Fibroblast of the aortic adventitia (primary cell): Measurements from ENCODE around the gene TNS3. TPM values are rescaled to one million over a fixed set of nuclear protein-coding genes. Genes with fewer than 3 reads are reported as not detected.

Experiments
- DNase-seq: peaks from one replicate; pipeline ENCODE4 v3.0.0-alpha.2; 2010; ENCODE audit warnings: low read depth
- H3K4me3 ChIP-seq: 2 replicates; pipeline ENCODE4 v1.5.1; 2011; ENCODE audit warnings: low read depth, mild to moderate bottlenecking, control low read depth, low read length, moderate library complexity
- total RNA-seq: library from RNA; depleted of rRNA; stranded (reverse); fragments of >200 nt; gene quantifications from 2 replicates; pipeline ENCODE4 v1.2.3, GENCODE V29; 2012; ENCODE audit warnings: low replicate concordance
- TF ChIP-seq, protein P1 (sequence below): IDR thresholded peaks from 2 replicates; pipeline ENCODE4 v1.5.1; 2011; ENCODE audit warnings: mild to moderate bottlenecking, low read length, control low read depth, inconsistent platforms; ENCODE audit not compliant: insufficient read depth

Gene TNS3
- total RNA-seq, 1 donor = 28.3 TPM

- TF ChIP-seq, protein P1, sequence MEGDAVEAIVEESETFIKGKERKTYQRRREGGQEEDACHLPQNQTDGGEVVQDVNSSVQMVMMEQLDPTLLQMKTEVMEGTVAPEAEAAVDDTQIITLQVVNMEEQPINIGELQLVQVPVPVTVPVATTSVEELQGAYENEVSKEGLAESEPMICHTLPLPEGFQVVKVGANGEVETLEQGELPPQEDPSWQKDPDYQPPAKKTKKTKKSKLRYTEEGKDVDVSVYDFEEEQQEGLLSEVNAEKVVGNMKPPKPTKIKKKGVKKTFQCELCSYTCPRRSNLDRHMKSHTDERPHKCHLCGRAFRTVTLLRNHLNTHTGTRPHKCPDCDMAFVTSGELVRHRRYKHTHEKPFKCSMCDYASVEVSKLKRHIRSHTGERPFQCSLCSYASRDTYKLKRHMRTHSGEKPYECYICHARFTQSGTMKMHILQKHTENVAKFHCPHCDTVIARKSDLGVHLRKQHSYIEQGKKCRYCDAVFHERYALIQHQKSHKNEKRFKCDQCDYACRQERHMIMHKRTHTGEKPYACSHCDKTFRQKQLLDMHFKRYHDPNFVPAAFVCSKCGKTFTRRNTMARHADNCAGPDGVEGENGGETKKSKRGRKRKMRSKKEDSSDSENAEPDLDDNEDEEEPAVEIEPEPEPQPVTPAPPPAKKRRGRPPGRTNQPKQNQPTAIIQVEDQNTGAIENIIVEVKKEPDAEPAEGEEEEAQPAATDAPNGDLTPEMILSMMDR = no peak
- H3K4me3 ChIP-seq = no peak overlapping the region
- no peak for DNase-seq
These were observed 279.4 kb downstream of the TNS3 start for GRCh38 chr7:47302560-47302959.

- no peak for DNase-seq
These were observed 280.1 kb downstream of the TNS3 start for GRCh38 chr7:47301657-47302295.

DNA sequence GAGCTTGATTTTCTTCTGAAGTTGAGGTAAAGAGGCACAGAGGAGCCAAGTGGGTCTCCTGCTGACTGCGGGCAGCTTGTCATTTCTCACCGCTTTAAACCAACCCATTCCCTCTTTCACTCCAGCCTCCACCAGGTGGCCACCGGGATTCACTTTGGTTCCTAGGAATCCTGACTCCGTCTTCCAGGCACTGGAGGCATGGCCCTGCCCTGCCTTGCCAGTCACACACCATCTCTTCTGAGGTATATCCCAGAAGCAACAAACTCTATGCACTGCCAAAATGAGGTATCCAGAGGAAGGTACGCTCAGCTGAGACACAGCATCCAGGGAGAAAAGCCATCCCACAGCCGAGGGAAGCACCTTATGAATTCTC lies 280.8 kb downstream of the TNS3 start:
- TF ChIP-seq, protein P1 = no peak
- no peak overlapping the region for H3K4me3 ChIP-seq
- no peak for DNase-seq

More at GRCh38 chr7:47301657-47302295, 280.1 kb downstream of the TNS3 start:
- no peak overlapping the region for H3K4me3 ChIP-seq
- TF ChIP-seq, protein P1 = no peak

DNA sequence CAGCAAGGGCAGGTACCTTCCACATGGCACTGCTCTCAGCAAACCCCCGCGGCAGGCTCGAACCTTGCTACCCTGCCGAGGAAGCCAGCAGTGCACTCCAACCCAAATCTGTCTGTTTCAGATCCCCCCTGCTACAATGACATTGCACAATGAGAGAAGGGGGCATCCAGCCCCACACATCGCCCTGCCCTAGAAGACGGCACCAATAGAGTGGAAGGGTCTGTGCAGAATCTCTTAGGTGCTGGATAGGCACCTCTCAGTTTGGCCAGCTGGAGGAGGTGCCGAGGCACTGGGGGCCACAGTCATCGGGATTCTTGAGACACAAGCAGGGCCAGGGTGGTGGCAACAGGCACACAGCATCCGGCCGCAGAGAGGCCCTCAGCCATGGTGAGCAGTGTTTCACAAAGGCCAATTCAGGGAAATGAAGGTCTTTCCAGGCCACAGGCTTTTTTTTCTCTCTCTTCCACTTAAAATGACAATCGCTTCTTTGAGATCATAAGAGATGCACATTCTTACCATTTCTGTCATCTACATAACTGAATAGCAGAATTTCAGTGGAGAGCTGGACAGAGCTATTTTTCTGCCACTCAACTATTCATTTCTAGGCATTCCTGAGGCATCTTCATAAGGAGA lies 281.3 kb downstream of the TNS3 start:
- DNase-seq = no peak
- H3K4me3 ChIP-seq = no peak overlapping the region
- TF ChIP-seq, protein P1 = no peak

GRCh38 chr7:47299496-47299895 lies 282.4 kb downstream of the TNS3 start:
- no peak for DNase-seq
- H3K4me3 ChIP-seq = no peak overlapping the region
- TF ChIP-seq, protein P1 = no peak

GRCh38 chr7:47298636-47299035 lies 283.3 kb downstream of the TNS3 start:
- TF ChIP-seq, protein P1 = no peak
- no peak for DNase-seq
- no peak overlapping the region for H3K4me3 ChIP-seq
